ENCODE data around the gene MRO. TPM values are rescaled to one million over a fixed set of nuclear protein-coding genes. Genes with fewer than 3 reads are reported as not detected.

The MRO gene
- total and polyA plus RNA-seq, 10 of the 15 experiments (the other 5 are each of a cell fraction or from before 2014, with no cell fraction given): 0.11 to 0.18 TPM; not detected in 8

GRCh38 chr18:50757358-50757757, 62.5 kb downstream of the MRO start:
- H3K27ac ChIP-seq (ENCODE audit: control insufficient read depth, insufficient read depth): no peak overlapping the region
- intact Hi-C loops (cut with micrococcal nuclease; ENCODE audit: unreplicated experiment) (no loop called here), in situ Hi-C loops (cut with MboI) (no loop called here)
- 0 out of 4 replicates have a peak, but pooled peaks cover 0 to 2% of the 10 kb centered on the region in 2 experiments for H3K27me3 ChIP-seq (replicated peaks in 1 of 2; ENCODE audit: control insufficient read depth in 2 of 2, insufficient read depth in 2 of 2, low read length in 1 of 2)
- no peak for TF ChIP-seq IRF3 (IDR thresholded peaks at IDR 0.05)
- TF ChIP-seq SUZ12 (IDR thresholded peaks at IDR 0.05; ENCODE audit: unreplicated experiment): no peak
- no peak for TF ChIP-seq BCL11A (IDR thresholded peaks at IDR 0.05; ENCODE audit: low read depth, low read length)
- TF ChIP-seq NKRF (conservative IDR thresholded peaks at IDR 0.05): no peak
- no peak for TF ChIP-seq TAF1 (IDR thresholded peaks at IDR 0.05; ENCODE audit: borderline replicate concordance, low read depth, low read length)
- TF ChIP-seq MYC (IDR thresholded peaks at IDR 0.05; ENCODE audit: insufficient read depth, insufficient read length, insufficient replicate concordance, low read length, severe bottlenecking): no peak
- no peak for TF ChIP-seq POU2F2 (IDR thresholded peaks at IDR 0.05; ENCODE audit: borderline replicate concordance, low read depth, low read length)
- TF ChIP-seq FOXK2 (IDR thresholded peaks at IDR 0.05): no peak
- no peak for TF ChIP-seq EED (IDR thresholded peaks at IDR 0.05; ENCODE audit: low read depth)
- no peak for TF ChIP-seq DPF2 (IDR thresholded peaks at IDR 0.05)
- no peak for TF ChIP-seq ZBED1 (IDR thresholded peaks at IDR 0.05; ENCODE audit: borderline replicate concordance)
- TF ChIP-seq ZNF274 (IDR thresholded peaks at IDR 0.05; ENCODE audit: insufficient read depth, insufficient read length): no peak
- TF ChIP-seq NR2F1 (conservative IDR thresholded peaks at IDR 0.05): no peak
- no peak for TF ChIP-seq SRF (IDR thresholded peaks at IDR 0.05; ENCODE audit: low read depth in 2 of 2, low read length in 2 of 2)
- no peak for TF ChIP-seq PBX3 (IDR thresholded peaks at IDR 0.05; ENCODE audit: insufficient replicate concordance, low read depth, low read length)
- TF ChIP-seq BMI1 (IDR thresholded peaks at IDR 0.05; ENCODE audit: borderline replicate concordance): no peak
- TF ChIP-seq BACH1 (IDR thresholded peaks at IDR 0.05; ENCODE audit: borderline replicate concordance): no peak
- H3K9ac ChIP-seq (ENCODE audit: control insufficient read depth, insufficient read depth, low read length): no peak overlapping the region
- ATAC-seq: no peak
- H3K9me3 ChIP-seq (replicated peaks; ENCODE audit: control insufficient read depth, insufficient read depth, low read length): no peaks in the 10 kb centered on the region; the same call in 2 of the 3 replicates
- BruUV-seq (replicated peaks): no TSS peak
- H3K36me3 ChIP-seq (ENCODE audit: control insufficient read depth in 2 of 2, insufficient read depth in 2 of 2, low read length in 1 of 2): no peaks in the 10 kb centered on the region
- ChIA-PET RAD21 (ENCODE audit: unreplicated experiment) (no interaction called here), SMC1A (ENCODE audit: uncharacterized antibody, unreplicated experiment) (no interaction called here), POLR2A (no interaction called here), CTCF (no interaction called here)
- H3K4me3 ChIP-seq: no peak overlapping the region
- no peak for FAIRE-seq
- H4K20me1 ChIP-seq (ENCODE audit: control insufficient read depth, insufficient read depth): no peaks in the 10 kb centered on the region
- 32% methylated on average over 7 of the region's 7 CpGs for WGBS (ENCODE audit: insufficient coverage, insufficient replicate concordance, low lambda C conversion rate, missing lambda C conversion rate)
- H2AFZ ChIP-seq (ENCODE audit: control insufficient read depth, low read depth, low read length): no peak overlapping the region
- H3K79me2 ChIP-seq (ENCODE audit: control insufficient read depth, insufficient read depth, low read length): no peaks in the 10 kb centered on the region
- H3K4me1 ChIP-seq (ENCODE audit: control insufficient read depth, insufficient read depth, low read length): no peaks in the 10 kb centered on the region
- no peak overlapping the region for H3K4me2 ChIP-seq (ENCODE audit: control insufficient read depth, insufficient read depth)
- no peak for DNase-seq (ENCODE audit: low read depth, low spot score)
